ENCODE measurements around the gene FSHR. TPM values are rescaled to one million over a fixed set of nuclear protein-coding genes. Genes with fewer than 3 reads are reported as not detected.

FSHR gene
- total and polyA plus RNA-seq, 2 of the 8 experiments (the other 6 are each of a cell fraction or from before 2014, with no cell fraction given) = not detected

GRCh38 chr2:49167131-49167530, 12.8 kb upstream of the FSHR start:
- Histone ChIP-seq H3K36me3 (ENCODE audit: control insufficient read depth in 2 of 4, insufficient read depth in 4 of 4, low read length in 3 of 4) (no peaks in the 10 kb centered on the region), H3K9ac (replicated peaks in 1 of 4; ENCODE audit: extremely low read depth in 1 of 4, low read depth in 3 of 4, low read length in 3 of 4) (no peak overlapping the region), H3K14ac (ENCODE audit: insufficient read length) (no peak overlapping the region), H3K23me2 (ENCODE audit: low read depth, low read length) (no peaks in the 10 kb centered on the region), H2BK20ac (ENCODE audit: low read length) (no peak overlapping the region), H3K79me2 (ENCODE audit: control insufficient read depth in 1 of 2, insufficient read depth in 2 of 2, low read length in 2 of 2) (no peaks in the 10 kb centered on the region), H3K79me1 (ENCODE audit: low read depth, low read length) (no peaks in the 10 kb centered on the region), H4K8ac (ENCODE audit: extremely low read depth, insufficient read depth, low read length) (no peak overlapping the region), H3K27me3 (replicated peaks in 1 of 4; ENCODE audit: control insufficient read depth in 3 of 4, extremely low read depth in 1 of 4, insufficient read depth in 3 of 4, low read length in 3 of 4) (no peaks in the 10 kb centered on the region), H3K9me3 (ENCODE audit: insufficient read depth in 2 of 2, low read depth in 1 of 2, low read length in 1 of 2) (peaks cover 3 to 4% of the 10 kb centered on the region in 2 experiments; a peak in 2 of 4 replicates), H2BK15ac (ENCODE audit: low read length) (no peak overlapping the region), H3K23ac (ENCODE audit: insufficient read length) (no peak overlapping the region), H2AK5ac (ENCODE audit: low read depth, low read length) (no peak overlapping the region), H4K20me1 (replicated peaks in 1 of 2; ENCODE audit: control insufficient read depth in 1 of 2, insufficient read depth in 2 of 2, low read length in 2 of 2) (no peaks in the 10 kb centered on the region), H4K5ac (ENCODE audit: insufficient read length, low read depth, low read length) (no peak overlapping the region), H2BK12ac (ENCODE audit: low read depth, low read length) (no peak overlapping the region), H4K91ac (replicated peaks; ENCODE audit: insufficient read length, low read length) (no peak overlapping the region), H2BK5ac (ENCODE audit: low read depth, low read length) (no peak overlapping the region), H3K56ac (replicated peaks; ENCODE audit: insufficient read length, low read depth, low read length) (no peak overlapping the region), H3K4me2 (ENCODE audit: insufficient read depth in 1 of 2, low read depth in 2 of 2, low read length in 2 of 2) (no peak overlapping the region), H3K27ac (ENCODE audit: low read depth, low read length) (no peak overlapping the region), H3K4me1 (replicated peaks in 1 of 4; ENCODE audit: control insufficient read depth in 3 of 4, insufficient read depth in 4 of 4, low read length in 3 of 4) (peaks cover 0 to 2% (median under 1%) of the 10 kb centered on the region in 4 experiments; a peak in 1 of 7 replicates), H2BK120ac (replicated peaks; ENCODE audit: low read depth, low read length) (no peak overlapping the region), H3K4ac (replicated peaks; ENCODE audit: insufficient read length, low read depth, low read length) (no peak overlapping the region), H3K18ac (ENCODE audit: extremely low read depth, low read length) (no peak overlapping the region), H2AFZ (ENCODE audit: low read length) (no peak overlapping the region), H3K4me3 (ENCODE audit: extremely low read depth in 1 of 4, insufficient read depth in 2 of 4, low read depth in 3 of 4, low read length in 4 of 4) (no peak overlapping the region)
- DNase-seq (ENCODE audit: low read depth in 1 of 2, low spot score in 2 of 2) (no peak), FAIRE-seq (no peak)
- POLR2A ChIA-PET (ENCODE audit: partially characterized antibody) = no interaction called here
- TF ChIP-seq BRCA1 (IDR thresholded peaks at IDR 0.05; ENCODE audit: low read depth, low read length) (no peak), EZH2 (IDR thresholded peaks at IDR 0.05; ENCODE audit: low read depth, low read length, severe bottlenecking) (no peak), JUN (IDR thresholded peaks at IDR 0.05; ENCODE audit: low read depth, low read length) (no peak), TCF12 (IDR thresholded peaks at IDR 0.05; ENCODE audit: low read depth, low read length) (no peak), CHD1 (IDR thresholded peaks at IDR 0.05; ENCODE audit: low read depth, low read length) (no peak), SP1 (IDR thresholded peaks at IDR 0.05; ENCODE audit: low read depth, low read length) (no peak), TBP (IDR thresholded peaks at IDR 0.05; ENCODE audit: low read depth, low read length) (no peak)
- CTCF ChIA-PET (ENCODE audit: partially characterized antibody) = no interaction called here
